Measurements from ENCODE around the gene TRERF1.

The TRERF1 gene

DNA sequence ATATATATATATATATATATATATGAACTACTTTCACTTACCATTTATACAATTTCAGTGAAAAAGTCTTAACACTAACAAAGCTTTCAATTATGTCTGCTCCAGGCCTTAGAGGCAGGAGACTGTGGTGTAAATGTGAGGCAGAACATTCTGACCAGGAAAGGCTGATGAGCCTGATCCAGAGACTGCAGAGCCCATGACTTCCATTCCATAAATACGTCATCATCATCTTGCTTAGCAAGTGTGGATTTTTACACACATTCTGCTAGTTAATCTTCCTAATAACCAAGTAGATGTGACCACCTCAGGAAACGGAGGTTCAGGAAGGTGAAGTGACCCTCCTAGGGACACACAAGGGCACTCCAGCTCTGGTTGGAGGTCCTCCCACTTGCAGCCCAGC lies 14.9 kb downstream of the TRERF1 start:
- no peaks in the 10 kb centered on the region for H3K79me2 ChIP-seq (ENCODE audit: insufficient read depth, low read length)
- no peak for TF ChIP-seq EZH2 (IDR thresholded peaks at IDR 0.05; ENCODE audit: borderline replicate concordance, low read length)
- no peak overlapping the region for H3K4me3 ChIP-seq (ENCODE audit: low read depth, low read length, poor library complexity, severe bottlenecking)
- no peaks in the 10 kb centered on the region for H3F3A ChIP-seq (ENCODE audit: insufficient read depth, low read length)
- H3K4me1 ChIP-seq (ENCODE audit: insufficient read depth, low read length, severe bottlenecking) = no peaks in the 10 kb centered on the region
- no peaks in the 10 kb centered on the region; the same call in 1 of the 2 replicates for H3K36me3 ChIP-seq (ENCODE audit: insufficient read depth, low read length)
- H2AFZ ChIP-seq (ENCODE audit: low read length) = no peak overlapping the region
- H3K9me2 ChIP-seq (ENCODE audit: low read depth, low read length) = no peaks in the 10 kb centered on the region
- no peak overlapping the region for H3K27ac ChIP-seq (ENCODE audit: low read depth, low read length, poor library complexity, severe bottlenecking)
- peaks cover 9% of the 10 kb centered on the region; the same call in 1 of the 2 replicates for H3K27me3 ChIP-seq (ENCODE audit: insufficient read depth, low read length)
- H3K4me2 ChIP-seq (ENCODE audit: low read length) = no peak overlapping the region
- no peak overlapping the region for H3K9ac ChIP-seq (ENCODE audit: low read length)
- peaks cover 3% of the 10 kb centered on the region; the same call in 1 of the 2 replicates for H3K9me3 ChIP-seq (ENCODE audit: low read length)
- H4K20me1 ChIP-seq (ENCODE audit: insufficient read depth, low read length) = no peaks in the 10 kb centered on the region

DNA sequence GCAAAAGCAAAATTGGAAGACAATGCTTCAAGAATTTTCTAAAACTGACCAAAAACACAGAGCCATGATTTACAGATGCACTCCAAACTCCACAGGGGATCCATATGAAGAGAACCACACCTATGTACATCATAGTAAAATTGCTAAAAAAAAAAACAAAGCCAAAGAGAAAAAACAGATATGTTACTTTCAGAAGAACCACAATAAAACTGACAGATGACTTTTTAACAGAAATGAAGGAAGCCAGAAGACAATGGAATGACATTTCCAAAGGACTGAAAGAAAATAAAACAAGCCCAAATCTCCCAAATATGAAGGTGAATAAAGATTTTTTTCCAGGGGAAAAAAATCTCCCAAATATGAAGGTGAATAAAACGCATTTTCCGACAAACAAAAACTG lies 17.5 kb downstream of the TRERF1 start:
- H3K36me3 ChIP-seq (ENCODE audit: insufficient read depth, low read length) = no peaks in the 10 kb centered on the region; the same call in 1 of the 2 replicates
- H3K4me2 ChIP-seq (ENCODE audit: low read length) = no peak overlapping the region
- peaks cover 11% of the 10 kb centered on the region for H3K27me3 ChIP-seq (ENCODE audit: insufficient read depth, low read length)
- H3F3A ChIP-seq (ENCODE audit: insufficient read depth, low read length) = no peaks in the 10 kb centered on the region
- H4K20me1 ChIP-seq (ENCODE audit: insufficient read depth, low read length) = no peaks in the 10 kb centered on the region
- H3K4me3 ChIP-seq (ENCODE audit: low read depth, low read length, poor library complexity, severe bottlenecking) = no peak overlapping the region
- H3K9me3 ChIP-seq (ENCODE audit: low read length) = peaks cover 3% of the 10 kb centered on the region; the same call in 1 of the 2 replicates
- no peaks in the 10 kb centered on the region for H3K4me1 ChIP-seq (ENCODE audit: insufficient read depth, low read length, severe bottlenecking)
- H2AFZ ChIP-seq (ENCODE audit: low read length) = no peak overlapping the region
- H3K27ac ChIP-seq (ENCODE audit: low read depth, low read length, poor library complexity, severe bottlenecking) = no peak overlapping the region
- H3K9ac ChIP-seq (ENCODE audit: low read length) = no peak overlapping the region
- TF ChIP-seq EZH2 (IDR thresholded peaks at IDR 0.05; ENCODE audit: borderline replicate concordance, low read length) = no peak
- TF ChIP-seq, protein P1, sequence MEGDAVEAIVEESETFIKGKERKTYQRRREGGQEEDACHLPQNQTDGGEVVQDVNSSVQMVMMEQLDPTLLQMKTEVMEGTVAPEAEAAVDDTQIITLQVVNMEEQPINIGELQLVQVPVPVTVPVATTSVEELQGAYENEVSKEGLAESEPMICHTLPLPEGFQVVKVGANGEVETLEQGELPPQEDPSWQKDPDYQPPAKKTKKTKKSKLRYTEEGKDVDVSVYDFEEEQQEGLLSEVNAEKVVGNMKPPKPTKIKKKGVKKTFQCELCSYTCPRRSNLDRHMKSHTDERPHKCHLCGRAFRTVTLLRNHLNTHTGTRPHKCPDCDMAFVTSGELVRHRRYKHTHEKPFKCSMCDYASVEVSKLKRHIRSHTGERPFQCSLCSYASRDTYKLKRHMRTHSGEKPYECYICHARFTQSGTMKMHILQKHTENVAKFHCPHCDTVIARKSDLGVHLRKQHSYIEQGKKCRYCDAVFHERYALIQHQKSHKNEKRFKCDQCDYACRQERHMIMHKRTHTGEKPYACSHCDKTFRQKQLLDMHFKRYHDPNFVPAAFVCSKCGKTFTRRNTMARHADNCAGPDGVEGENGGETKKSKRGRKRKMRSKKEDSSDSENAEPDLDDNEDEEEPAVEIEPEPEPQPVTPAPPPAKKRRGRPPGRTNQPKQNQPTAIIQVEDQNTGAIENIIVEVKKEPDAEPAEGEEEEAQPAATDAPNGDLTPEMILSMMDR (IDR thresholded peaks at IDR 0.05; ENCODE audit: low read length) = no peak
- no peaks in the 10 kb centered on the region for H3K9me2 ChIP-seq (ENCODE audit: low read depth, low read length)
- H3K79me2 ChIP-seq (ENCODE audit: insufficient read depth, low read length) = no peaks in the 10 kb centered on the region

DNA sequence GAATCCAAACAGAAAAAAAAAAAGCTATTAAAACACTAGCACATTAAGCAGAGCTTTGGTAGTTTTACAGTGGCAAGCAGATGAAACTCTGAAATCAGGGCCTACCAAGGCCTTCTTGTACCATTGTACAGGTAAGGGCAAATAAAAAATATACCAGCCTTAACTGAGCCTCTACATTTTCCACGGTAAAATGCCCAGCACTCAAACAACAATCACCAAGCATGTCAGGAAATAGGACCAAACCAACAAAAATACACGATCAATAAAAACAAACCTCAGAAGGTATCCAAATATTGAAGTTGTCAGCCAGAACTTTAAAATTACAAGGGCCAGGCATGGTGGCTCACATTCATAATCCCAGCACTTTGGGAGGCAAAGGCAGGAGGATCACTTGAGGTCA lies 18.3 kb downstream of the TRERF1 start:
- TF ChIP-seq, protein P1 (IDR thresholded peaks at IDR 0.05; ENCODE audit: low read length) = no peak
- no peak for TF ChIP-seq EZH2 (IDR thresholded peaks at IDR 0.05; ENCODE audit: borderline replicate concordance, low read length)
- Histone ChIP-seq H3K36me3 (ENCODE audit: insufficient read depth, low read length) (no peaks in the 10 kb centered on the region; the same call in 1 of the 2 replicates), H3K4me3 (ENCODE audit: low read depth, low read length, poor library complexity, severe bottlenecking) (no peak overlapping the region), H3K27ac (ENCODE audit: low read depth, low read length, poor library complexity, severe bottlenecking) (no peak overlapping the region), H3K4me1 (ENCODE audit: insufficient read depth, low read length, severe bottlenecking) (no peaks in the 10 kb centered on the region), H3K9me2 (ENCODE audit: low read depth, low read length) (no peaks in the 10 kb centered on the region), H4K20me1 (ENCODE audit: insufficient read depth, low read length) (no peaks in the 10 kb centered on the region), H3K79me2 (ENCODE audit: insufficient read depth, low read length) (no peaks in the 10 kb centered on the region), H3K9ac (ENCODE audit: low read length) (no peak overlapping the region), H2AFZ (ENCODE audit: low read length) (no peak overlapping the region), H3K4me2 (ENCODE audit: low read length) (no peak overlapping the region), H3F3A (ENCODE audit: insufficient read depth, low read length) (no peaks in the 10 kb centered on the region), H3K27me3 (ENCODE audit: insufficient read depth, low read length) (peaks cover 13% of the 10 kb centered on the region), H3K9me3 (ENCODE audit: low read length) (peaks cover 3% of the 10 kb centered on the region; the same call in 1 of the 2 replicates)

DNA sequence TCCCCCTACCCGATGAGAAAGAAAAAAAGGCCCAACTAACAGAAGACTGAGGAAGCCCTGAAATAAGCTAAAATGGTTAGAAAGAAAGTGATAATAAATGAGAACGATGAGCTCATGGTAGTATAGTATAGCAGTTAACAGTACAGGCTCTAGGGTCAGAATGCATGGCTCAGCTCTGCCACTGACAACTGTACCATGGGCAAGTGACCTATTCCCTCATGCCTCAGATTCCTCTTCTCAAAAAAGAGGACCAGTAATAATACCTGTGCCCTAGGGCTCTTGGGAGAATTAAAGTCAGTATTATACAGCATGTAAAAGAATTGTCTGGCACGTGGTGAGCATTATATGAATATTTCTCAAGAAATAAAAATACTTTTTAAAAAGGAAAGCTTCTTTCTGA lies 19.8 kb downstream of the TRERF1 start:
- Histone ChIP-seq H2AFZ (ENCODE audit: low read length) (no peak overlapping the region), H4K20me1 (ENCODE audit: insufficient read depth, low read length) (no peaks in the 10 kb centered on the region), H3F3A (ENCODE audit: insufficient read depth, low read length) (no peaks in the 10 kb centered on the region), H3K4me3 (ENCODE audit: low read depth, low read length, poor library complexity, severe bottlenecking) (no peak overlapping the region), H3K4me1 (ENCODE audit: insufficient read depth, low read length, severe bottlenecking) (no peaks in the 10 kb centered on the region), H3K27me3 (ENCODE audit: insufficient read depth, low read length) (peaks cover 13% of the 10 kb centered on the region), H3K9ac (ENCODE audit: low read length) (no peak overlapping the region), H3K36me3 (ENCODE audit: insufficient read depth, low read length) (no peaks in the 10 kb centered on the region; the same call in 1 of the 2 replicates), H3K9me2 (ENCODE audit: low read depth, low read length) (no peaks in the 10 kb centered on the region), H3K27ac (ENCODE audit: low read depth, low read length, poor library complexity, severe bottlenecking) (no peak overlapping the region), H3K79me2 (ENCODE audit: insufficient read depth, low read length) (no peaks in the 10 kb centered on the region), H3K4me2 (ENCODE audit: low read length) (no peak overlapping the region), H3K9me3 (ENCODE audit: low read length) (peaks cover 3% of the 10 kb centered on the region; the same call in 1 of the 2 replicates)
- TF ChIP-seq, protein P1 (IDR thresholded peaks at IDR 0.05; ENCODE audit: low read length) = no peak
- no peak for TF ChIP-seq EZH2 (IDR thresholded peaks at IDR 0.05; ENCODE audit: borderline replicate concordance, low read length)

All from OCI-LY1 (cell line).